Tibial nerve (tissue), 4 donors: ENCODE measurements around the gene JARID2. TPM values are rescaled to one million over a fixed set of nuclear protein-coding genes. Genes with fewer than 3 reads are reported as not detected.

Experiments
- DNase-seq, 2 donors: peaks; one replicate each; pipeline ENCODE4 v3.0.0-alpha.2; 2019; ENCODE audit warnings: low spot score in 2 of 2
- H3K27ac ChIP-seq, 4 donors: fragments of 200-600 bp; sonication (generic) in 3 of 4; one replicate each; pipeline ENCODE4 v1.5.1; 2017 to 2019; ENCODE audit warnings: mild to moderate bottlenecking in 1 of 4
- H3K27me3 ChIP-seq, 2 donors: fragments of 200-600 bp; sonication (generic) in 1 of 2; one replicate each; pipeline versions ENCODE4 v1.5.1 to v1.6.0; 2017 to 2019
- H3K36me3 ChIP-seq, 3 donors: fragments of 200-600 bp; sonication (generic); one replicate each; pipeline ENCODE4 v1.5.1; 2018 to 2019
- H3K4me1 ChIP-seq, 4 donors: fragments of 200-600 bp; sonication (generic) in 3 of 4; one replicate each; pipeline ENCODE4 v1.5.1; 2017 to 2019
- H3K4me3 ChIP-seq, 4 donors: fragments of 200-600 bp; sonication (generic) in 3 of 4; one replicate each; pipeline ENCODE4 v1.5.1; 2017 to 2019; ENCODE audit warnings: mild to moderate bottlenecking in 1 of 4, moderate library complexity in 1 of 4
- H3K9me3 ChIP-seq, 4 donors: fragments of 200-600 bp; sonication (generic) in 3 of 4; one replicate each; pipeline ENCODE4 v1.5.1; 2017 to 2019
- EP300 ChIP-seq, 2 donors: sonication (generic); formaldehyde crosslinking; IDR thresholded peaks; one replicate each; pipeline ENCODE4 v1.6.1; 2017; ENCODE audit warnings: antibody characterized with exemption in 2 of 2, mild to moderate bottlenecking in 1 of 2
- POLR2A ChIP-seq, 2 donors: fragments of 450-650 bp; IDR thresholded peaks; one replicate each; pipeline ENCODE4 v1.6.1; 2017; ENCODE audit warnings: antibody characterized with exemption in 2 of 2, mild to moderate bottlenecking in 2 of 2, moderate library complexity in 2 of 2
- WGBS, 2 donors: methylation state at CpG; one replicate each; pipeline ENCODE4 v1.1.5; 2018; 5-methylcytosine and 5-hydroxymethylcytosine counted together
- total RNA-seq, 4 donors: library from RNA; depleted of rRNA; stranded (reverse); fragments of >200 nt; gene quantifications; one replicate each; pipeline ENCODE4 v1.1.0, GENCODE V29; 2016
- TF ChIP-seq, protein P1 (sequence below), 5 experiments: fragments of 200-600 bp in 3 of 5; fragments of 450-650 bp in 2 of 5; sonication (generic) in 3 of 5; IDR thresholded peaks; one replicate each; pipeline ENCODE4 v1.5.1; 2016 to 2019; ENCODE audit warnings: antibody characterized with exemption in 5 of 5, mild to moderate bottlenecking in 3 of 5, moderate library complexity in 2 of 5

Gene JARID2
- total RNA-seq, 4 donors from 2014 or later: 9.0 to 26.1 (median 9.8) TPM

DNA sequence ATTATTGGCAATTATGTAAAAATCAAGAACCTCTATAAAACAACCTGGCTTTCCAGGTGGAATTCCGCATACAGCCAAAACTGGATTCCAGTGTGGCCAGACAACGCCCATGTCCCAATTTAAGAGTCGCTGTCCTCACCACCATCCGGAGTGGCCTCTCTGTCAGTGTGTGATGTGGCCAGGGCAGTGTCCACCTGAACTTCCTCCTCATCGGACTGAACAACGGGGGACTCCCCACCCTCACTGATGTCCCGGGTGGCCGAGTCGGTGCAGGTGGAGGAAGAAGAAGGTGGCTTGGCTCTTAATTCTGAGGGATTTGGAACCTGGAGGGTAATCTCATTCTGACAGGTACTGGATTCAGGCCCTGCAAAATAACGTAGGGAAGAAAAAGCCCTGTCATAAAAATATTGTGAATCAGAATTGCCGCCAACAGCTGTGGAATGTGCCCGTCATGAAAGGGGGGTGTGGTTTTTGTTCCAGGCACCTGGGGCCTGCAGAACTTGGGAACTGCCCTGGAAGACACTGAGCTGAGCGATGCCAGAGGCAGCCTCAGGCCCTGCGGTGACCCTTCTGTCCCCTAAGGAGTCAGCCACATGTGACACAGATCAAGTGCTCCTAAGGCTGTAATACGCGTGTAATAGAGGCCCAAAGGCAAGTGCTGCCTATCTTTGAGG lies 277.1 kb downstream of the JARID2 start:
- Histone ChIP-seq H3K4me1 (peaks cover 0 to 16% (median 5%) of the 10 kb centered on the region in 4 donors), H3K4me3 (no peak overlapping the region), H3K27ac (no peak overlapping the region), H3K36me3 (peaks cover 0 to 89% (median 0%) of the 10 kb centered on the region in 3 donors), H3K9me3 (no peaks in the 10 kb centered on the region), H3K27me3 (no peaks in the 10 kb centered on the region)
- 92 to 93% methylated on average over 16 of the region's 16 CpGs for WGBS, 2 donors
- TF ChIP-seq, protein P1, sequence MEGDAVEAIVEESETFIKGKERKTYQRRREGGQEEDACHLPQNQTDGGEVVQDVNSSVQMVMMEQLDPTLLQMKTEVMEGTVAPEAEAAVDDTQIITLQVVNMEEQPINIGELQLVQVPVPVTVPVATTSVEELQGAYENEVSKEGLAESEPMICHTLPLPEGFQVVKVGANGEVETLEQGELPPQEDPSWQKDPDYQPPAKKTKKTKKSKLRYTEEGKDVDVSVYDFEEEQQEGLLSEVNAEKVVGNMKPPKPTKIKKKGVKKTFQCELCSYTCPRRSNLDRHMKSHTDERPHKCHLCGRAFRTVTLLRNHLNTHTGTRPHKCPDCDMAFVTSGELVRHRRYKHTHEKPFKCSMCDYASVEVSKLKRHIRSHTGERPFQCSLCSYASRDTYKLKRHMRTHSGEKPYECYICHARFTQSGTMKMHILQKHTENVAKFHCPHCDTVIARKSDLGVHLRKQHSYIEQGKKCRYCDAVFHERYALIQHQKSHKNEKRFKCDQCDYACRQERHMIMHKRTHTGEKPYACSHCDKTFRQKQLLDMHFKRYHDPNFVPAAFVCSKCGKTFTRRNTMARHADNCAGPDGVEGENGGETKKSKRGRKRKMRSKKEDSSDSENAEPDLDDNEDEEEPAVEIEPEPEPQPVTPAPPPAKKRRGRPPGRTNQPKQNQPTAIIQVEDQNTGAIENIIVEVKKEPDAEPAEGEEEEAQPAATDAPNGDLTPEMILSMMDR (IDR thresholded peaks at IDR 0.05): no peak
- TF ChIP-seq EP300 (IDR thresholded peaks at IDR 0.05) (no peak), POLR2A (IDR thresholded peaks at IDR 0.05) (no peak)
- no peak for DNase-seq

DNA sequence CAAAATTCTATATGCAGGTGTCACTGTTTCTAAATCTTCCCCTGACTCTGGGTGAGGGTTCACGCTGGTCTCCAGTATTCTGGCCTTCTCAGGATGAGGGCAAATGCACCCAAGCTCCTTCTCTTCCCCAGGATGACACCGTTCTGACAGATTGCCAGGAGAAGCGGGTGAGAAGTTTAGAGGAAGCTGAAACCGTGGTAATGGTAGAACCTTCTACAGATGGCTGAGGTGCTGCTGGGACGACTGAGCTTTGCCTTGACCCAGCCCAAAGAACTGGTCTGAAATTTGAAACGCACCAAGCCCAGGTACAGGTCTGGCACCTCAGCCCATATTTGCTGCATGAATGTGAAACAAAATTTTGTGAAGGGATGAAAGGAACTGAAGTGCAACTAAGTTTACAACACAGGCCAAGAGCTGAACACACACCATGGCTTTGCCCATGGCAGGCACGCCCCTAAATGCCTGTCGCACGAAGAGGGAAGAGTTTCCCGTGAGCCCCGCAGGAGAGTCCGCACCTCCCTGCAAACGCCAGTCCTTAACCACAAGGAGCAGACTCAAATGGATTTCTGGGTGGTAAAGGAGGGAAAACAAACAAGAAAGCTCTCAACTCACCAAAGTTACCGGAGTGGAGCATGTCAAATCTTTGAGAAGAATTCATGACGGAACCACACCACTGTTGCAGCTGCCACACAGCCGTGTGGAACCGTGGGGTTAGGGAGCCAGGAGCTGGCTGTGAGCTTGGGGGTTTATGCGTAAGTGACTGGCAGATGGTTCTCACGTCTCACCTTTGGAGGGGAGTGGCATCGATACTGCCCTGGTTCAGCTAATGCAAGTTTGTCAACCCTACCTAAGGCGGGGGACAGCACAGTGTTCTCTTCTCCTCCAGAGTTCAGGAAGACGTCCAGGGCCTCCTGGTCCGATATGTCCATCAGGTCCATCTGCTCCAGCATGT lies 278.1 kb downstream of the JARID2 start:
- no peak for DNase-seq
- WGBS, 2 donors: 95 to 97% methylated on average over 23 of the region's 23 CpGs
- no peaks in the 10 kb centered on the region for H3K27me3 ChIP-seq
- no peak for TF ChIP-seq EP300 (IDR thresholded peaks at IDR 0.05)
- no peak for TF ChIP-seq POLR2A (IDR thresholded peaks at IDR 0.05)
- H3K27ac ChIP-seq: no peak overlapping the region
- H3K36me3 ChIP-seq: peaks cover 0 to 89% (median 0%) of the 10 kb centered on the region in 3 donors
- peaks cover 0 to 16% (median 5%) of the 10 kb centered on the region in 4 donors for H3K4me1 ChIP-seq
- peaks cover 0 to 3% (median 0%) of the 10 kb centered on the region in 4 donors for H3K9me3 ChIP-seq
- H3K4me3 ChIP-seq: no peak overlapping the region

DNA sequence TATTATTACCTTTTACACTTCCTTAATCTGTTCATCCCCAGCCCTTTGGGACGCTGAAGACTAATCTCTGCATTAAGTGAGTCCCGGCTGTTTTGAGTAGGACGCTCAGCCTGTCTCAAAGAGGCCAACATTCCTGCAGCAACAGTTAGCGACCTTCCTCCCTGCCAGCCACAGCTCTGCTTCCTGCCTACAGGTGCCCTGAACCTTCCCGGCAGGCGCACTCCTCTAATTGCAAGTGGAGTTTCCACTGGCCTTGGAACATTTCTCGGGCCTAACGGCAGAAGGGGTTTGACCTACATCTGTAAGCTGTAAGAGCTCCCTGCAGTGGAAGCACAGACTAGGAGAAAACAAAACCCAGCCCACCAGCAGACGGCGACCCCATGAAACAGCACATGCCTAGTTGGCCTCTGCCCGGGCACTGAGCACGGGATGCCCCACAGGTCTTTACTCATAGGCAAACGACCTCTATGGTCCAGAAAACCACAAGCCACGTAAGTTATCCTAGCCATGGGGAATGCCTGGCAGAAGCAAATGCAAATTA lies 279.1 kb downstream of the JARID2 start:
- H3K27ac ChIP-seq: no peak overlapping the region
- peaks cover 0 to 3% (median 0%) of the 10 kb centered on the region in 4 donors for H3K9me3 ChIP-seq
- 86 to 94% methylated on average over 14 of the region's 14 CpGs for WGBS, 2 donors
- H3K4me1 ChIP-seq: peaks cover 0 to 16% (median 5%) of the 10 kb centered on the region in 4 donors
- peaks cover 0 to 89% (median 0%) of the 10 kb centered on the region in 3 donors for H3K36me3 ChIP-seq
- H3K27me3 ChIP-seq: no peaks in the 10 kb centered on the region
- TF ChIP-seq POLR2A (IDR thresholded peaks at IDR 0.05): no peak
- TF ChIP-seq EP300 (IDR thresholded peaks at IDR 0.05): no peak
- TF ChIP-seq, protein P1 (IDR thresholded peaks at IDR 0.05): no peak
- no peak for DNase-seq
- no peak overlapping the region for H3K4me3 ChIP-seq

DNA sequence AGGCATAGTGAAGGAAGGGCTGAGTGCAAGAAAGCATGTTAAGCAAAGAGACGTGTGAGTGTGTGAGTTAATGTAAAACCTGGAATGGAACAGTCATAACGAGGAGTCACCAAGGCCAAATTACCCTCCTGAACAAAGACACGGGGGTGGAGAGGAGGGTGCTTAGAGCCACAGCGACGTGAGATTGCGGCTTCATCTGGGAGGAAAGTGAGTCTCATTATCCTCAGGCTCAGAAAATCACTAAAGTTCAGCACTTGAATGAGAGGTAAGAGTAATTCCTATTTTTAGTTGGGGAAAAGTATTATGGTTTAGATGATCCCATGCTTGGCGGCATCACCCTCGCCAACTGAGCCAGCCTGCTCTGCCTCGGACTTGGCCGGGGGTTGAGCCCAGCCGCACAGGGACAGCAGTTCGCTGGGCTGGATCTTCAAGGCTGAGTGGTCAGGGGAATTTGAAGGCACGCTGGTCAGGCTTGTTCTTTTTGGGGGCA lies 280.4 kb downstream of the JARID2 start:
- WGBS, 2 donors: 88 to 90% methylated on average over 13 of the region's 13 CpGs
- DNase-seq: no peak

More for the DNA sequence above, 280.4 kb downstream of the JARID2 start:
- no peak overlapping the region for H3K4me3 ChIP-seq
- H3K9me3 ChIP-seq: peaks cover 0 to 3% (median 0%) of the 10 kb centered on the region in 4 donors
- peaks cover 0 to 14% (median 5%) of the 10 kb centered on the region in 4 donors for H3K4me1 ChIP-seq
- no peak overlapping the region for H3K27ac ChIP-seq
- peaks cover 0 to 89% (median 0%) of the 10 kb centered on the region in 3 donors for H3K36me3 ChIP-seq
- no peaks in the 10 kb centered on the region for H3K27me3 ChIP-seq
- no peak for TF ChIP-seq POLR2A (IDR thresholded peaks at IDR 0.05)
- no peak for TF ChIP-seq EP300 (IDR thresholded peaks at IDR 0.05)
- TF ChIP-seq, protein P1 (IDR thresholded peaks at IDR 0.05): no peak
